ENCODE measurements around the gene CAMTA1.

- TF ChIP-seq, protein P1, sequence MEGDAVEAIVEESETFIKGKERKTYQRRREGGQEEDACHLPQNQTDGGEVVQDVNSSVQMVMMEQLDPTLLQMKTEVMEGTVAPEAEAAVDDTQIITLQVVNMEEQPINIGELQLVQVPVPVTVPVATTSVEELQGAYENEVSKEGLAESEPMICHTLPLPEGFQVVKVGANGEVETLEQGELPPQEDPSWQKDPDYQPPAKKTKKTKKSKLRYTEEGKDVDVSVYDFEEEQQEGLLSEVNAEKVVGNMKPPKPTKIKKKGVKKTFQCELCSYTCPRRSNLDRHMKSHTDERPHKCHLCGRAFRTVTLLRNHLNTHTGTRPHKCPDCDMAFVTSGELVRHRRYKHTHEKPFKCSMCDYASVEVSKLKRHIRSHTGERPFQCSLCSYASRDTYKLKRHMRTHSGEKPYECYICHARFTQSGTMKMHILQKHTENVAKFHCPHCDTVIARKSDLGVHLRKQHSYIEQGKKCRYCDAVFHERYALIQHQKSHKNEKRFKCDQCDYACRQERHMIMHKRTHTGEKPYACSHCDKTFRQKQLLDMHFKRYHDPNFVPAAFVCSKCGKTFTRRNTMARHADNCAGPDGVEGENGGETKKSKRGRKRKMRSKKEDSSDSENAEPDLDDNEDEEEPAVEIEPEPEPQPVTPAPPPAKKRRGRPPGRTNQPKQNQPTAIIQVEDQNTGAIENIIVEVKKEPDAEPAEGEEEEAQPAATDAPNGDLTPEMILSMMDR (IDR thresholded peaks at IDR 0.05; ENCODE audit: low read depth, low read length, missing input control), result no peak
- TF ChIP-seq TAF1 (conservative IDR thresholded peaks at IDR 0.05), result no peak
Measured at GRCh38 chr1:7478142-7478790, 693.0 kb downstream of the CAMTA1 start.

All from liver (tissue), 3 donors.